Measurements from ENCODE around the gene PLCL2. TPM values are rescaled to one million over a fixed set of nuclear protein-coding genes. Genes with fewer than 3 reads are reported as not detected.
A peak's percentile ranks its signal among the peaks of the same experiment; 100 is the strongest.

Gene PLCL2
- 10 to 100 TPM; 16.3 to 16.5 TPM for total RNA-seq
- polyA plus RNA-seq, result 1 to 10 TPM; 1.5 to 2.6 TPM

DNA sequence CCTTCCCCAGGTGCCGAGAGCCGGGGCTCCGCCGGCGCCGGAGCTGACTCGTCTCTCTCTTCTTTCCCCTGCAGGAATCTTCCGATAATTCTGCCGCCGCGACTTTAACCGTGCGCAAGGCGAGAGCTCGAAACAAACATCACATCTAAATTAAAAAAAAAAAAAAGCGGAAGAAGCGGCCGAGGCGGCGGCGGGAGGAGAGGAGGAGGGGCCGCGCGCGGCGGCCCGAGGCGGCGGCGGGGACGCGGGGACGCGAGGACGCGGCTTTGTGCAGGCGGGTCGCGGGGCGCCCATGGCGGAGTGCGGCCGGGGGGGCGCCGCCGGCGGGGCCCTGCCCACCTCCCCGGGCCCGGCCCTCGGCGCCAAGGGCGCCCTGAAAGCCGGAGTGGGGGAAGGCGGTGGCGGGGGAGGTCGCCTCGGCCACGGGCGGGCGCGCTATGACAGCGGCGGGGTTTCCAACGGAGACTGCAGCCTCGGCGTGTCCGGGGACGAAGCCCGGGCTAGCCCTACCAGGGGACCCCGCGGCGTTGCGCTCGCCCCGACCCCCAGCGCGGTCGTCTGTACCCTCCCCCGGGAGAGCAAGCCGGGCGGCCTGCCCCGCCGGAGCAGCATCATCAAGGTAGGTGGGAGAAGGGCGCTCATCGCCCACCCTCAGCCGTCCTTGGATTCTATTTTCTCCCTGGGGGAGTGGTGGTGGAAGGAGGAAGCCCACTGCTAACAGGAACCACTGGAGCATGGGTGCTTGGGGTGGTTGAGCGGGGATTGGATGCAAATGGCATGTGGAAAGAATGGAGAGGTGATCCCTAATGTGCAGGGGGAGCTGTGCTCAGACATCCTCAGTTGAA, at the start of gene PLCL2:
PLCL2 (plus strand) TSS at position 208 of the 845 bp plus-strand sequence; CDS start at position 293, 85 bp downstream.
- DNase-seq (ENCODE audit: low spot score), result peak; percentile 57
- WGBS, result under 1% methylated on average over 87 of the region's 87 CpGs
- TF ChIP-seq, protein P1, sequence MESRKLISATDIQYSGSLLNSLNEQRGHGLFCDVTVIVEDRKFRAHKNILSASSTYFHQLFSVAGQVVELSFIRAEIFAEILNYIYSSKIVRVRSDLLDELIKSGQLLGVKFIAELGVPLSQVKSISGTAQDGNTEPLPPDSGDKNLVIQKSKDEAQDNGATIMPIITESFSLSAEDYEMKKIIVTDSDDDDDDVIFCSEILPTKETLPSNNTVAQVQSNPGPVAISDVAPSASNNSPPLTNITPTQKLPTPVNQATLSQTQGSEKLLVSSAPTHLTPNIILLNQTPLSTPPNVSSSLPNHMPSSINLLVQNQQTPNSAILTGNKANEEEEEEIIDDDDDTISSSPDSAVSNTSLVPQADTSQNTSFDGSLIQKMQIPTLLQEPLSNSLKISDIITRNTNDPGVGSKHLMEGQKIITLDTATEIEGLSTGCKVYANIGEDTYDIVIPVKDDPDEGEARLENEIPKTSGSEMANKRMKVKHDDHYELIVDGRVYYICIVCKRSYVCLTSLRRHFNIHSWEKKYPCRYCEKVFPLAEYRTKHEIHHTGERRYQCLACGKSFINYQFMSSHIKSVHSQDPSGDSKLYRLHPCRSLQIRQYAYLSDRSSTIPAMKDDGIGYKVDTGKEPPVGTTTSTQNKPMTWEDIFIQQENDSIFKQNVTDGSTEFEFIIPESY (IDR thresholded peaks at IDR 0.05), result no peak
- TF ChIP-seq FOXA1 (IDR thresholded peaks at IDR 0.05), result no peak
- TF ChIP-seq NR2F2 (IDR thresholded peaks at IDR 0.05), result no peak
- no peak for TF ChIP-seq TAF1 (conservative IDR thresholded peaks at IDR 0.05)
- TF ChIP-seq, protein P2, sequence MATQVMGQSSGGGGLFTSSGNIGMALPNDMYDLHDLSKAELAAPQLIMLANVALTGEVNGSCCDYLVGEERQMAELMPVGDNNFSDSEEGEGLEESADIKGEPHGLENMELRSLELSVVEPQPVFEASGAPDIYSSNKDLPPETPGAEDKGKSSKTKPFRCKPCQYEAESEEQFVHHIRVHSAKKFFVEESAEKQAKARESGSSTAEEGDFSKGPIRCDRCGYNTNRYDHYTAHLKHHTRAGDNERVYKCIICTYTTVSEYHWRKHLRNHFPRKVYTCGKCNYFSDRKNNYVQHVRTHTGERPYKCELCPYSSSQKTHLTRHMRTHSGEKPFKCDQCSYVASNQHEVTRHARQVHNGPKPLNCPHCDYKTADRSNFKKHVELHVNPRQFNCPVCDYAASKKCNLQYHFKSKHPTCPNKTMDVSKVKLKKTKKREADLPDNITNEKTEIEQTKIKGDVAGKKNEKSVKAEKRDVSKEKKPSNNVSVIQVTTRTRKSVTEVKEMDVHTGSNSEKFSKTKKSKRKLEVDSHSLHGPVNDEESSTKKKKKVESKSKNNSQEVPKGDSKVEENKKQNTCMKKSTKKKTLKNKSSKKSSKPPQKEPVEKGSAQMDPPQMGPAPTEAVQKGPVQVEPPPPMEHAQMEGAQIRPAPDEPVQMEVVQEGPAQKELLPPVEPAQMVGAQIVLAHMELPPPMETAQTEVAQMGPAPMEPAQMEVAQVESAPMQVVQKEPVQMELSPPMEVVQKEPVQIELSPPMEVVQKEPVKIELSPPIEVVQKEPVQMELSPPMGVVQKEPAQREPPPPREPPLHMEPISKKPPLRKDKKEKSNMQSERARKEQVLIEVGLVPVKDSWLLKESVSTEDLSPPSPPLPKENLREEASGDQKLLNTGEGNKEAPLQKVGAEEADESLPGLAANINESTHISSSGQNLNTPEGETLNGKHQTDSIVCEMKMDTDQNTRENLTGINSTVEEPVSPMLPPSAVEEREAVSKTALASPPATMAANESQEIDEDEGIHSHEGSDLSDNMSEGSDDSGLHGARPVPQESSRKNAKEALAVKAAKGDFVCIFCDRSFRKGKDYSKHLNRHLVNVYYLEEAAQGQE (IDR thresholded peaks at IDR 0.05), result no peak
- TF ChIP-seq, protein P3, sequence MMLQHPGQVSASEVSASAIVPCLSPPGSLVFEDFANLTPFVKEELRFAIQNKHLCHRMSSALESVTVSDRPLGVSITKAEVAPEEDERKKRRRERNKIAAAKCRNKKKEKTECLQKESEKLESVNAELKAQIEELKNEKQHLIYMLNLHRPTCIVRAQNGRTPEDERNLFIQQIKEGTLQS (IDR thresholded peaks at IDR 0.05), result no peak
- TF ChIP-seq YY1 (IDR thresholded peaks at IDR 0.05), result peak; percentile 36
- no peak for TF ChIP-seq EGR1 (IDR thresholded peaks at IDR 0.05; ENCODE audit: low read depth in 2 of 2)
- no peak for TF ChIP-seq HNF4G (IDR thresholded peaks at IDR 0.05)
- TF ChIP-seq JUND (IDR thresholded peaks at IDR 0.05), result no peak
- peak in 1 of 2 donors; percentile 61 for TF ChIP-seq RXRA (IDR thresholded peaks at IDR 0.05)
- TF ChIP-seq GABPA (IDR thresholded peaks at IDR 0.05 in 1 of 2, conservative IDR thresholded peaks at IDR 0.05 in 1 of 2), result no peak
- TF ChIP-seq, protein P4, sequence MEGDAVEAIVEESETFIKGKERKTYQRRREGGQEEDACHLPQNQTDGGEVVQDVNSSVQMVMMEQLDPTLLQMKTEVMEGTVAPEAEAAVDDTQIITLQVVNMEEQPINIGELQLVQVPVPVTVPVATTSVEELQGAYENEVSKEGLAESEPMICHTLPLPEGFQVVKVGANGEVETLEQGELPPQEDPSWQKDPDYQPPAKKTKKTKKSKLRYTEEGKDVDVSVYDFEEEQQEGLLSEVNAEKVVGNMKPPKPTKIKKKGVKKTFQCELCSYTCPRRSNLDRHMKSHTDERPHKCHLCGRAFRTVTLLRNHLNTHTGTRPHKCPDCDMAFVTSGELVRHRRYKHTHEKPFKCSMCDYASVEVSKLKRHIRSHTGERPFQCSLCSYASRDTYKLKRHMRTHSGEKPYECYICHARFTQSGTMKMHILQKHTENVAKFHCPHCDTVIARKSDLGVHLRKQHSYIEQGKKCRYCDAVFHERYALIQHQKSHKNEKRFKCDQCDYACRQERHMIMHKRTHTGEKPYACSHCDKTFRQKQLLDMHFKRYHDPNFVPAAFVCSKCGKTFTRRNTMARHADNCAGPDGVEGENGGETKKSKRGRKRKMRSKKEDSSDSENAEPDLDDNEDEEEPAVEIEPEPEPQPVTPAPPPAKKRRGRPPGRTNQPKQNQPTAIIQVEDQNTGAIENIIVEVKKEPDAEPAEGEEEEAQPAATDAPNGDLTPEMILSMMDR (IDR thresholded peaks at IDR 0.05; ENCODE audit: low read depth, low read length, missing input control), result no peak
- no peak for TF ChIP-seq SP1 (IDR thresholded peaks at IDR 0.05)
- TF ChIP-seq HNF4A (conservative IDR thresholded peaks at IDR 0.05), result no peak
- TF ChIP-seq, protein P5, sequence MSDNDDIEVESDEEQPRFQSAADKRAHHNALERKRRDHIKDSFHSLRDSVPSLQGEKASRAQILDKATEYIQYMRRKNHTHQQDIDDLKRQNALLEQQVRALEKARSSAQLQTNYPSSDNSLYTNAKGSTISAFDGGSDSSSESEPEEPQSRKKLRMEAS (IDR thresholded peaks at IDR 0.05), result no peak
- peak; percentile 7 for TF ChIP-seq FOXA2 (IDR thresholded peaks at IDR 0.05)
- peak; percentile 22 to 51 for TF ChIP-seq RAD21 (IDR thresholded peaks at IDR 0.05)
- H3K27ac ChIP-seq (ENCODE audit: low read depth in 1 of 2, low read length in 2 of 2), result peak within 1 kb of the TSS; percentile 87 to 92
- peaks cover 2 to 38% (median 16%) of the 10 kb centered on the region in 4 donors for H3K4me1 ChIP-seq (ENCODE audit: control insufficient read depth in 4 of 4, insufficient read depth in 4 of 4, low read length in 3 of 4)
- H3K27me3 ChIP-seq (ENCODE audit: control insufficient read depth in 4 of 4, insufficient read depth in 4 of 4, low read length in 3 of 4), result no peaks in the 10 kb centered on the region
- H3K9me3 ChIP-seq (ENCODE audit: control insufficient read depth in 4 of 4, low read length in 3 of 4), result no peaks in the 10 kb centered on the region
- no peaks in the 10 kb centered on the region for H3K36me3 ChIP-seq (ENCODE audit: control insufficient read depth in 4 of 4, insufficient read depth in 3 of 4, low read depth in 1 of 4, low read length in 3 of 4)
- H3K4me3 ChIP-seq (ENCODE audit: low read depth in 1 of 3, low read length in 3 of 3), result peak within 1 kb of the TSS; percentile 72 to 99 (median 96)
- H3K9ac ChIP-seq (ENCODE audit: low read depth in 1 of 2, low read length in 2 of 2), result peak within 1 kb of the TSS; percentile 61 to 90
